DOHH2 (cell line): ENCODE measurements around the gene ADPRH.

ENCODE experiments used
- H3F3A ChIP-seq: fragments of 200-600 bp; sonication (generic), shearing (Covaris generic); 2 replicates; pipeline ENCODE4 v1.6.0; 2016; ENCODE audit warnings: antibody characterized with exemption, mild to moderate bottlenecking; ENCODE audit not compliant: control insufficient read depth, insufficient read depth
- H3K27ac ChIP-seq: fragments of 200-600 bp; sonication (generic); 2 replicates; pipeline ENCODE4 v1.5.1; 2014; ENCODE audit warnings: low read depth, mild to moderate bottlenecking, low read length, moderate library complexity
- H3K27me3 ChIP-seq: fragments of 200-600 bp; sonication (generic); 2 replicates; pipeline ENCODE4 v1.6.1; 2014; ENCODE audit warnings: mild to moderate bottlenecking, low read length, mixed read lengths; ENCODE audit not compliant: control insufficient read depth
- H3K36me3 ChIP-seq: fragments of 200-600 bp; sonication (generic); 2 replicates; pipeline ENCODE4 v1.6.1; 2014; ENCODE audit warnings: mild to moderate bottlenecking, low read length, moderate library complexity, mixed read lengths; ENCODE audit not compliant: control insufficient read depth
- H3K4me1 ChIP-seq: fragments of 200-600 bp; sonication (generic); 2 replicates; pipeline ENCODE4 v1.6.1; 2014; ENCODE audit warnings: mild to moderate bottlenecking, low read length, mixed read lengths; ENCODE audit not compliant: control insufficient read depth
- H3K4me2 ChIP-seq: fragments of 200-600 bp; sonication (generic); 2 replicates; pipeline ENCODE4 v1.6.0; 2014; ENCODE audit warnings: mild to moderate bottlenecking, low read length, moderate library complexity
- H3K4me3 ChIP-seq: fragments of 200-600 bp; sonication (generic); 2 replicates; pipeline ENCODE4 v1.5.1; 2014; ENCODE audit warnings: mild to moderate bottlenecking, low read length, mixed read lengths
- H3K79me2 ChIP-seq: fragments of 200-600 bp; sonication (generic); 2 replicates; pipeline ENCODE4 v1.6.1; 2014; ENCODE audit warnings: mild to moderate bottlenecking, low read length, mixed read lengths; ENCODE audit not compliant: control insufficient read depth
- H3K9me2 ChIP-seq: fragments of 200-600 bp; sonication (generic); replicated peaks from 2 replicates; pipeline ENCODE4 v1.6.1; 2014; ENCODE audit warnings: mild to moderate bottlenecking, low read length, mixed read lengths; ENCODE audit not compliant: control insufficient read depth
- H3K9me3 ChIP-seq: fragments of 200-600 bp; sonication (generic); 2 replicates; pipeline ENCODE4 v1.6.1; 2014; ENCODE audit warnings: antibody characterized with exemption, low read length, mixed read lengths; ENCODE audit not compliant: control insufficient read depth, insufficient read depth
- H4K20me1 ChIP-seq: fragments of 200-600 bp; sonication (generic); 2 replicates; pipeline ENCODE4 v1.6.0; 2014; ENCODE audit warnings: low read depth, mild to moderate bottlenecking, antibody characterized with exemption, low read length, moderate library complexity; ENCODE audit not compliant: control insufficient read depth, insufficient read depth
- EZH2phosphoT487 ChIP-seq: fragments of 200-600 bp; sonication (generic); IDR thresholded peaks from 2 replicates; pipeline ENCODE4 v1.6.1; 2017; ENCODE audit warnings: borderline replicate concordance, mild to moderate bottlenecking, antibody characterized with exemption, low read length, moderate library complexity, mixed read lengths
- TF ChIP-seq, protein P1 (sequence below): fragments of 200-600 bp; sonication (generic); IDR thresholded peaks from one replicate; pipeline ENCODE4 v1.5.1; 2014; ENCODE audit warnings: antibody characterized with exemption, mild to moderate bottlenecking, low read depth, low read length; ENCODE audit not compliant: poor library complexity, severe bottlenecking

ADPRH gene

DNA sequence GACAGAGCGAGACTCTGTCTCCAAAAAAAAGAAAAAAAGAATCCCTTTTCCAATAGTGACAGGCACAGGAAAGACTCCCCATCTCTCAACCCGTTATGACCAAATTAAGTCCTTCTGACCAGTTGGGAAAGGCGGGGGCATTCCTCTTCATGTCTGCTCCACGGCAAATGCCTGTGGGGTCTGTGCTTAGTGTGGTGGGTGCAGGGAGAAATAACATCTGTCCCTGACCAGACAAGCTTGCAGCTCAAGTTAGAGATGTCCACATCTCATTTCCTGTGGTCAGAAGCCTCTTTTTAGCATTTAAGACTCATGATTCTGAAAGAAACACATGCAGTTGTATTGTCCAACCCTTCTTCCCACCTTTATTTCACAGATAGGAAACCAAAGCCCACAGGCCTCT is 34.6 kb downstream of the ADPRH start:
- H3K79me2 ChIP-seq: no peaks in the 10 kb centered on the region
- peaks cover 29% of the 10 kb centered on the region for H3K27me3 ChIP-seq
- no peaks in the 10 kb centered on the region for H3K4me1 ChIP-seq
- no peaks in the 10 kb centered on the region for H3F3A ChIP-seq
- no peak overlapping the region for H3K27ac ChIP-seq
- H4K20me1 ChIP-seq: no peaks in the 10 kb centered on the region
- H3K9me3 ChIP-seq: 0 out of 2 replicates have a peak, but pooled peaks cover 3% of the 10 kb centered on the region
- no peaks in the 10 kb centered on the region for H3K9me2 ChIP-seq
- no peak overlapping the region for H3K4me2 ChIP-seq
- TF ChIP-seq, protein P1, sequence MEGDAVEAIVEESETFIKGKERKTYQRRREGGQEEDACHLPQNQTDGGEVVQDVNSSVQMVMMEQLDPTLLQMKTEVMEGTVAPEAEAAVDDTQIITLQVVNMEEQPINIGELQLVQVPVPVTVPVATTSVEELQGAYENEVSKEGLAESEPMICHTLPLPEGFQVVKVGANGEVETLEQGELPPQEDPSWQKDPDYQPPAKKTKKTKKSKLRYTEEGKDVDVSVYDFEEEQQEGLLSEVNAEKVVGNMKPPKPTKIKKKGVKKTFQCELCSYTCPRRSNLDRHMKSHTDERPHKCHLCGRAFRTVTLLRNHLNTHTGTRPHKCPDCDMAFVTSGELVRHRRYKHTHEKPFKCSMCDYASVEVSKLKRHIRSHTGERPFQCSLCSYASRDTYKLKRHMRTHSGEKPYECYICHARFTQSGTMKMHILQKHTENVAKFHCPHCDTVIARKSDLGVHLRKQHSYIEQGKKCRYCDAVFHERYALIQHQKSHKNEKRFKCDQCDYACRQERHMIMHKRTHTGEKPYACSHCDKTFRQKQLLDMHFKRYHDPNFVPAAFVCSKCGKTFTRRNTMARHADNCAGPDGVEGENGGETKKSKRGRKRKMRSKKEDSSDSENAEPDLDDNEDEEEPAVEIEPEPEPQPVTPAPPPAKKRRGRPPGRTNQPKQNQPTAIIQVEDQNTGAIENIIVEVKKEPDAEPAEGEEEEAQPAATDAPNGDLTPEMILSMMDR: no peak
- no peak for TF ChIP-seq EZH2phosphoT487
- H3K4me3 ChIP-seq: no peak overlapping the region
- H3K36me3 ChIP-seq: no peaks in the 10 kb centered on the region

DNA sequence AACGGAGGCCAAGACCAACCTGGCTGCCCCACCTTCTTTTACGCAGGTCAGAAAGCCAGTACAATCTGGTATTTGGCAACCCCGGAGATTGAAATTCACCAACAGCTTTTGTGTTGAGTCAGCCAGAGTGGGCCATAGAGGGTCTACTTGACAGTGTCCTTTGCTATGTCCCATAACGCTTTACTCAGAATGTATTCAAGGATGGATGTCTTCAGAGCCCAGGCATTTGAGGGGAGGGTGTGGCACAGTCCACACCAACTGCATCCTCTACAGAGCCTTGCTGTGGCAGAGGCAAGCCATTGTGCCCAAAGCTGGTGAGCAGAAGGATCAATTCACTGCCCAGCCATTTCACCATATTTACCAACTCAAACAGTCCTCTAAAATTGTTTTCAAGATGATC is 36.8 kb downstream of the ADPRH start:
- Histone ChIP-seq H3K9me2 (no peaks in the 10 kb centered on the region), H3K4me1 (no peaks in the 10 kb centered on the region), H4K20me1 (no peaks in the 10 kb centered on the region), H3K27ac (no peak overlapping the region), H3K4me3 (no peak overlapping the region), H3K9me3 (0 out of 2 replicates have a peak, but pooled peaks cover under 1% of the 10 kb centered on the region), H3F3A (no peaks in the 10 kb centered on the region), H3K36me3 (no peaks in the 10 kb centered on the region), H3K27me3 (peaks cover 33% of the 10 kb centered on the region), H3K79me2 (no peaks in the 10 kb centered on the region), H3K4me2 (no peak overlapping the region)
- TF ChIP-seq, protein P1: no peak
- TF ChIP-seq EZH2phosphoT487: no peak

DNA sequence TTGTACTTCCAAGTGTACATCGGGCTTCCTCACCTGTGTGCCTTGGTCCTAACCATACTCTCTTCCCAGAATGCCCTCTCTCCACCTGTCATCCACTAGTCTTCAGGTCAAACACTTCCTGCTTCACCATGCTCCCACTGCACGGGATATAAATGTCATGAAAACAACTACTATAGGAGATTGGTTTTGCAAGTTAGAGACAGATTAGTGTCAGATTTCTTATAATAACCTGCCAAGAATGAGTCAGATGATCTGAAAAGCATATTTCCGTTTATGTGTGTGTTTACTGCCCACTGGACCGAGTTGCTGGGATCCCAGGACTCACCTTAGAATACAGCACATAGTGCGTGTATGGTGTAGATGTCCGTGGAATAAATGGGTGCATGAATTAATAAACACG is 39.8 kb downstream of the ADPRH start:
- H3K27me3 ChIP-seq: peaks cover 33% of the 10 kb centered on the region
- no peaks in the 10 kb centered on the region for H4K20me1 ChIP-seq
- H3K79me2 ChIP-seq: no peaks in the 10 kb centered on the region
- H3F3A ChIP-seq: no peaks in the 10 kb centered on the region
- no peaks in the 10 kb centered on the region for H3K4me1 ChIP-seq
- no peaks in the 10 kb centered on the region for H3K36me3 ChIP-seq
- no peak overlapping the region for H3K4me2 ChIP-seq
- TF ChIP-seq EZH2phosphoT487: no peak
- TF ChIP-seq, protein P1: no peak
- H3K9me3 ChIP-seq: no peaks in the 10 kb centered on the region
- H3K27ac ChIP-seq: no peak overlapping the region
- no peaks in the 10 kb centered on the region for H3K9me2 ChIP-seq
- no peak overlapping the region for H3K4me3 ChIP-seq

DNA sequence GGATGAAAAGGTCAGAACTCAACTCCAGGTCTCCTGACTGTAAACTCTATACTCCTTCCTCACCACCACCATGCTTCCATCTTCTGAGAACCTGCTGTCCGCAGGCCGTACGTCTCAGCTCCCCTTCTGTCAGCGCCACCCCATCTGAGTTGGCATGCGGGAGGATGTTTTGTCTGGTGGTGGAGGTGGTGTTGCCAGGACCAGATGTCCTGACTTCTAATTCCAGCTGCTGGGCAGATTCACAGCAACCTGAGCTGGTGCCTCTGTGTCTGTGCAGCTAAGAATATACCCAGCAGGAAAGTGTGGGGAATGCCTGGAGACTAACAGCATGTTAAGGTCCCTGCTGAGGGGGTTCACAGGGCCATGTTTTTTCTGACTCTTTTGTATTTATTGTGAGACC is 41.6 kb downstream of the ADPRH start:
- peaks cover 30% of the 10 kb centered on the region for H3K27me3 ChIP-seq
- H3K9me2 ChIP-seq: no peaks in the 10 kb centered on the region
- H3K36me3 ChIP-seq: no peaks in the 10 kb centered on the region
- TF ChIP-seq, protein P1: no peak
- no peak for TF ChIP-seq EZH2phosphoT487
- no peaks in the 10 kb centered on the region for H3K9me3 ChIP-seq
- no peaks in the 10 kb centered on the region for H3F3A ChIP-seq
- H3K4me1 ChIP-seq: no peaks in the 10 kb centered on the region
- H3K79me2 ChIP-seq: no peaks in the 10 kb centered on the region
- H3K27ac ChIP-seq: no peak overlapping the region
- H3K4me2 ChIP-seq: no peak overlapping the region
- H3K4me3 ChIP-seq: no peak overlapping the region
- no peaks in the 10 kb centered on the region for H4K20me1 ChIP-seq
